Nephron progenitor cell (in vitro differentiated cells): Measurements from ENCODE around the gene SDK2.

ENCODE experiments used
- DNase-seq: peaks from one replicate; pipeline ENCODE4 v3.0.0; 2021
- H3K27ac Mint-ChIP-seq: 2 replicates; pipeline ENCODE4 v1.8.0; 2021; ENCODE audit warnings: mild to moderate bottlenecking, moderate library complexity, mixed read lengths
- H3K27me3 Mint-ChIP-seq: 2 replicates; pipeline ENCODE4 v1.8.0; 2021; ENCODE audit warnings: mild to moderate bottlenecking, low read depth, mixed read lengths; ENCODE audit not compliant: poor library complexity
- H3K36me3 Mint-ChIP-seq: 2 replicates; pipeline ENCODE4 v1.8.0; 2021; ENCODE audit warnings: low read depth, mixed read lengths
- H3K4me1 Mint-ChIP-seq: 2 replicates; pipeline ENCODE4 v1.8.0; 2021; ENCODE audit warnings: mixed read lengths
- H3K4me3 Mint-ChIP-seq: 2 replicates; pipeline ENCODE4 v1.8.0; 2021; ENCODE audit warnings: mild to moderate bottlenecking, moderate library complexity, mixed read lengths
- H3K9me3 Mint-ChIP-seq: 2 replicates; pipeline ENCODE4 v1.8.0; 2021; ENCODE audit warnings: mild to moderate bottlenecking, moderate library complexity, mixed read lengths
- TF ChIP-seq, protein P1 (sequence below): fragments of 200-600 bp; sonication (generic); IDR thresholded peaks from 2 replicates; pipeline ENCODE4 v1.5.0; 2021; ENCODE audit warnings: antibody characterized with exemption

Gene SDK2

DNA sequence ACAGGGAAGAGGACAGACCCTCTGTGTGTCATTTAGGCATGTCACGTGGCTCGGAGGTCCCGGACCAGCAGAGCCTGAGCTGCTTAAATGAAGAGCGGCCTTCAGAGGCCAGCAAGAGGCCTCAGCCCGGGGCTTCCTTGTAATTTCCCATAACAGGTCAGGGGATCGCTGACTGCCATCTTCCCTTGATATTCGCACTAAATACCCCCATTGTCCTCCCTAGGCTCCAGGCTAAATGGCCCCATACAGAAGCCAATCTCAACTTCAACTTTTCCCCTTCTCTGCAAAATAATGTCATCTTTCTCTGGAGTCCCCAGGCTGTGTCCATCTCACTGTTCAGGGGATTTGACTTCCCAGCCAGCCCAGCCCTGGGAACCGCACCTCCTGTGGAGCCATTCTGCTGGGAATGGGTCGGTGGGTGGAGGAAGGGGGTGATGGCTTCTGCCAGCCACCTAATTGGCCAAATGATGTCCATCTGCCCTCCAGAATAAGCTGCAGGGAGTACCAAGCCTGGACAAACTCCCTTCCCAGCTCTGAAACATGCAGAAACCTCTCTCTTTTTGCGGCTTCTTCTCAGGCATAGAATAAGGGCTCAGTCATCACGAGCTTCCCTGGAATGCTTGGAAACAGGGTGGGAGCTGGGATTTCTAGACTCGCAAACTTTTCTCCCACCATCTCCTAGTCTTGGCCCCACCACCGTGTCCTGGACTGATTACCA lies 129.9 kb downstream of the SDK2 start:
- no peaks in the 10 kb centered on the region for H3K9me3 Mint-ChIP-seq
- H3K27me3 Mint-ChIP-seq = peaks cover 21% of the 10 kb centered on the region
- H3K36me3 Mint-ChIP-seq = no peaks in the 10 kb centered on the region
- H3K27ac Mint-ChIP-seq = no peak overlapping the region
- H3K4me1 Mint-ChIP-seq = peaks cover 6% of the 10 kb centered on the region
- no peak overlapping the region for H3K4me3 Mint-ChIP-seq
- TF ChIP-seq, protein P1, sequence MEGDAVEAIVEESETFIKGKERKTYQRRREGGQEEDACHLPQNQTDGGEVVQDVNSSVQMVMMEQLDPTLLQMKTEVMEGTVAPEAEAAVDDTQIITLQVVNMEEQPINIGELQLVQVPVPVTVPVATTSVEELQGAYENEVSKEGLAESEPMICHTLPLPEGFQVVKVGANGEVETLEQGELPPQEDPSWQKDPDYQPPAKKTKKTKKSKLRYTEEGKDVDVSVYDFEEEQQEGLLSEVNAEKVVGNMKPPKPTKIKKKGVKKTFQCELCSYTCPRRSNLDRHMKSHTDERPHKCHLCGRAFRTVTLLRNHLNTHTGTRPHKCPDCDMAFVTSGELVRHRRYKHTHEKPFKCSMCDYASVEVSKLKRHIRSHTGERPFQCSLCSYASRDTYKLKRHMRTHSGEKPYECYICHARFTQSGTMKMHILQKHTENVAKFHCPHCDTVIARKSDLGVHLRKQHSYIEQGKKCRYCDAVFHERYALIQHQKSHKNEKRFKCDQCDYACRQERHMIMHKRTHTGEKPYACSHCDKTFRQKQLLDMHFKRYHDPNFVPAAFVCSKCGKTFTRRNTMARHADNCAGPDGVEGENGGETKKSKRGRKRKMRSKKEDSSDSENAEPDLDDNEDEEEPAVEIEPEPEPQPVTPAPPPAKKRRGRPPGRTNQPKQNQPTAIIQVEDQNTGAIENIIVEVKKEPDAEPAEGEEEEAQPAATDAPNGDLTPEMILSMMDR = no peak
- DNase-seq = no peak

DNA sequence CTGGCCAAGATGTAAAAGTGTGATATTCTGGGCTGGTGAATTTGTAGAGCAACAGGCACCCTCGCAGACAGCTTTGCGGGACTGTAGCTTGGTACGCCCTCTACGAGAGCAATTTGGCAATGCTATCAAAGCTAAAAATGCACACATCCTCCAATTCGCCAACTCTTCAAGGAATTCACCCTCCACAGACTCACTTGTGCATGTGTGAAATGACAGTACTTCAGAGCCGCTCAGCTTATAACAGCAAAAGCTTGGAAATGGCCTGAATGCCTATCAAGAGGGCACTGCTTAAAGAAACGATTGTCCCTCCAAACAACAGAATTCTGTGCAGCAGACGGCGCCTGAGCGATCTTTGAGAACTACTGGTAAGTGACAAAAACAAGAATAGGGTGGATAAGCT lies 130.8 kb downstream of the SDK2 start:
- Mint-ChIP-seq H3K27me3 (peaks cover 16% of the 10 kb centered on the region), H3K4me1 (peaks cover 9% of the 10 kb centered on the region), H3K27ac (no peak overlapping the region), H3K4me3 (no peak overlapping the region), H3K36me3 (no peaks in the 10 kb centered on the region), H3K9me3 (no peaks in the 10 kb centered on the region)
- TF ChIP-seq, protein P1 = no peak
- DNase-seq = no peak

DNA sequence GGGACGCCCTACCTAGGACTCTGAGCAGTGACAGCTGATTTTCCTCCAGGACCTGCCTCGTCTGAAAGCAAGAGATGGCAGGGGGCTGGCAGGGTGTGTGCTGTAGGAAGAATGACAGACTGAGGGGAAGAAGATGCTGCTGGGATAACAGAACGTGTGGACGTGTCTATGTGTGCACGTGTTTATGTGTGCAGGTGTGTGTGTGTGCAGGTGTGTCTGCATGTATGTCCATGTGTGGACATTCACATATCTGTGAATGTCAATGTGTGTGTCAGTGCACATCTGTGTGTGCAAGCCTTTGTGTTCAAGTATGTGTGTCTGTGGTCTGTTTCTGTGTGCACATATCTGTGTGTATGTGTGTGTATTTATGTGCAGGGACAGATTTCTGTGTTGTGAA lies 132.5 kb downstream of the SDK2 start:
- H3K36me3 Mint-ChIP-seq = no peaks in the 10 kb centered on the region
- TF ChIP-seq, protein P1 = no peak
- H3K4me1 Mint-ChIP-seq = peaks cover 16% of the 10 kb centered on the region
- H3K27me3 Mint-ChIP-seq = peaks cover 16% of the 10 kb centered on the region
- no peaks in the 10 kb centered on the region for H3K9me3 Mint-ChIP-seq
- DNase-seq = no peak
- H3K27ac Mint-ChIP-seq = no peak overlapping the region
- H3K4me3 Mint-ChIP-seq = no peak overlapping the region

DNA sequence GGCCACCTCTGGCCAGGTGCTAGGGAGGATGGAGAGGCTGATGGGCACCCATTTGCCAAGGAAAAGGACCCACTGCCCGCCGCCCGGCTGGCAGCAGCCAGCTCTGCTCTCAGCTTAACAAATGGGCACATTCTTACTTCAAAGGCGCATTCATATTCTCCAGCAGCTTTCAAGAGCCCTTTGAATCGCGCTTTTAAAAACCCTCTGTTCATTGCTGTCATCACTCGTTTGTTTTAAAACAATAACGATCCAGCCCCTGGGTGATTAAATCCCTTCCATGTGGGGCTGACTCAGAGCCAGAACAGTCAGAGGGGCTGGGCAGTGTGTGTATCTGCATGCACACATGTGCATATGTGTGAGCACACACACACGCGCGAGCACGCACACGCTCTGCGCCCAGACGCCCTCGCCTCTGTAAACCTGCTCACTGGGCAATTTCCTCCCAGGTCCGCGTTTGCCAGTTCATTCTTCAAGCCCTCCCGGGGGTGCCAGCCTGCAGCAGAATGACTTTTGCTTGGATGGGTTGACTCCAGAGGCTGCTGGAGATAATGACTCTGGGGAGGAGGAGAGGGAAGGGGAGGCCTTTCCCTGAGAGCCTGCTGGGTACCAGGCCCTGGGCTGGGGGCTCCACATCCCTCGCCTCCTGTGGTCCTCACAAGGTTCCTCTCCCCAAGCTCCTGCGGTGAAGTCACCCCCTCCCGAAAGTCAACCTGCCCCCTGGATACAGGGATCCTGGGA lies 133.1 kb downstream of the SDK2 start:
- TF ChIP-seq, protein P1 = no peak
- peaks cover 16% of the 10 kb centered on the region for H3K4me1 Mint-ChIP-seq
- H3K4me3 Mint-ChIP-seq = no peak overlapping the region

DNA sequence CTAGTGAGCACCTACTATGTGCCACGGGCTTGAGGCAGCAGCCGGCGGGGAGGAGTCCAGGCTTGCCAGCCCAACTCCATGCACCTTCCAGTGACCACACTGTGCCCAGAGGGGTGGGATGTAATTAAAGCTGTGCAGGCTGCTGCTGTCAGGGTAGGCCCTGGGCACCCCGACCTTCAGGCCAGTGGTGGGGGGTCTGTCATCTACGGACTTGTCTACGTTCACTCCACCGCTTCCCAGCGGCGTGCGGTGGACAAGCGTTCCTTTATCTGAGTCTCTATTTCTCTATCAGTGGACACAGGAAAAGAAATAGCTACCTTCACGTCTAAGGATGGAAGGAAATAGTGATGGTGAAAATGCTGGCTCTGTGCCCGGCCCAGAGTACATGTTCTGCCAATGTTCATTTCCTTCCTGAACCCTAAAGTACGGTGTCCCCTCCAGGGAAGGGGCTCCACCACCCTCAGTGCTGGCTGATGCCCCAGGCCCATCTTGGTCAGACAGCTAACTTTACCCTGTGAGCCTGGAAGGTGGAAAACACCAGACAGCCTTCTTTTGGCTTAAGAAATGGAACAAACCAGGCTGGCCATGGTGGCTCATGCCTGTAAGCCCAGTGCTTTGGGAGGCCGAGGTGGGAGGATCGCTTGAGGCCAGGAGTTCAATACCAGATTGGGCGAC lies 135.2 kb downstream of the SDK2 start:
- H3K4me3 Mint-ChIP-seq = no peak overlapping the region
- H3K27me3 Mint-ChIP-seq = peaks cover 12% of the 10 kb centered on the region
- TF ChIP-seq, protein P1 = no peak
- no peak overlapping the region for H3K27ac Mint-ChIP-seq
- peaks cover 11% of the 10 kb centered on the region for H3K36me3 Mint-ChIP-seq
- DNase-seq = no peak
- peaks cover 1% of the 10 kb centered on the region for H3K9me3 Mint-ChIP-seq
- peaks cover 16% of the 10 kb centered on the region for H3K4me1 Mint-ChIP-seq

More for the DNA sequence above, 133.1 kb downstream of the SDK2 start:
- Mint-ChIP-seq H3K27me3 (peaks cover 16% of the 10 kb centered on the region), H3K9me3 (no peaks in the 10 kb centered on the region), H3K27ac (no peak overlapping the region), H3K36me3 (no peaks in the 10 kb centered on the region)
- DNase-seq = no peak
